ENCODE results near the gene EXOSC10.

DNA sequence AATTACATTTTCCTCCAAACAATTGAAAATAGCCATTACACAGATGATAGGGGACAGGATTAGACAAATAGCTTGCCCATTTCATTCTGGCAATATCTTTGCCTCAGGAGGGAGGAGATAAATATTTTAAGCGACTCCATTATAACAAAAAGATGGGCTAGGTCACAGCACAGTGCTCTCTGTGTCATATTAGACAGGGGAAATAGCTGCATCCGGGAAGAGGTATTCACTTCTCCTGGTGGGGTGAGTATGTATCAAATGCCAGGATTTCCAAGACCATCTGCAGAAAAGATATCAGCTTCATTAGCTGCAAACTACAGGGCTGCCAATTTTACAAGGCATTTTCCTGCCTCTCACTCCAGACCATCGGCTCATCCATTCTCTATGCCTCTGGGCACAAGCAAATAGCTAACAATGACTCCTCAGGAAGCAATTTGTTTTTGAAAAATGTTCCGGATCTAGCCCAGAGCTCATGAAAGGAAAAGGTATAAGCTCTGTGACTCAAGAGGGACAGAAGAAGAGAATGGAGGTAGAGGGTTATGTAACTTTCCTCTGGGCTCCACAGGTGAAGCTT, 47.6 kb upstream of the EXOSC10 start:
- TF ChIP-seq POLR2A (IDR thresholded peaks at IDR 0.05; ENCODE audit: low read depth, low read length) (no peak), SMC3 (IDR thresholded peaks at IDR 0.05; ENCODE audit: low read depth, low read length) (no peak), RFX5 (IDR thresholded peaks at IDR 0.05; ENCODE audit: low read depth, low read length) (no peak), CHD1 (IDR thresholded peaks at IDR 0.05; ENCODE audit: low read depth, low read length) (no peak)
- TF ChIP-seq, protein P1, sequence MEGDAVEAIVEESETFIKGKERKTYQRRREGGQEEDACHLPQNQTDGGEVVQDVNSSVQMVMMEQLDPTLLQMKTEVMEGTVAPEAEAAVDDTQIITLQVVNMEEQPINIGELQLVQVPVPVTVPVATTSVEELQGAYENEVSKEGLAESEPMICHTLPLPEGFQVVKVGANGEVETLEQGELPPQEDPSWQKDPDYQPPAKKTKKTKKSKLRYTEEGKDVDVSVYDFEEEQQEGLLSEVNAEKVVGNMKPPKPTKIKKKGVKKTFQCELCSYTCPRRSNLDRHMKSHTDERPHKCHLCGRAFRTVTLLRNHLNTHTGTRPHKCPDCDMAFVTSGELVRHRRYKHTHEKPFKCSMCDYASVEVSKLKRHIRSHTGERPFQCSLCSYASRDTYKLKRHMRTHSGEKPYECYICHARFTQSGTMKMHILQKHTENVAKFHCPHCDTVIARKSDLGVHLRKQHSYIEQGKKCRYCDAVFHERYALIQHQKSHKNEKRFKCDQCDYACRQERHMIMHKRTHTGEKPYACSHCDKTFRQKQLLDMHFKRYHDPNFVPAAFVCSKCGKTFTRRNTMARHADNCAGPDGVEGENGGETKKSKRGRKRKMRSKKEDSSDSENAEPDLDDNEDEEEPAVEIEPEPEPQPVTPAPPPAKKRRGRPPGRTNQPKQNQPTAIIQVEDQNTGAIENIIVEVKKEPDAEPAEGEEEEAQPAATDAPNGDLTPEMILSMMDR (conservative IDR thresholded peaks at IDR 0.05; ENCODE audit: low read depth, low read length): no peak

Data from IMR-90 (cell line).